ENCODE data around the gene C1QTNF2.

The C1QTNF2 gene

DNA sequence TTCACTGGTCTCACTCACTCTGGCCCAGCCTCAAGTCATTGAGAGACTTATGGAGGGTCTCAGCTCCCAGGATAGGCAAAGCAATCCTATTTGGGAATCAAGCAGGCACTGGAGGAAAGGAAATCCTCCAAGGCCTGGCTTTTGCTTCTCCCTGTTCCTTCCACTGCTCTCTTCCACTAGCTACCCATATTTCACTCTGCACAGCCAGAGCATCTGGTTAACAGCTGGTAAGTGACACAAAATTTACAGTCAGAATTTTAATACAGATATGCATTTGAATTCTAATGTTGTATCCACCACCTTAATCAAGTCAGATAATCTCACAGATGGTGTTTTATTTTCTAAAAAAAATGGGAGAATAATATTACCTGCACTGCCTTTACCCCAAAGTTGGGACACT, 868 bp upstream of the C1QTNF2 start:
- no peak for DNase-seq

DNA sequence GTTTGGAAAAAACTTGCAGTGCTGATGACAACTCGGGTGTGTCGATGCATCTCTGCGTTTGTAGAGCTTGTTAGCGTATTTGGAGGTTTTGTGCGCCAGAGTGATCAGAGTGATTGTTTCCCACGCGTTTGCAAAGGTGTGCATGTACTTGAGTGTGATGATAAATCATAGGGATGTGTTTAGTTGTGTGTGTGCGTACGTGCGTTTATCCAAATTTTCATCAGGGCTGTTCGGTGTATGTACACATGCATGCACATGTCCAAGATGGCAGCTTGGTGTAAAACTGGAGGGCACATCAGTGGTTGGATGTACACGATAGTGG, 248 bp upstream of the C1QTNF2 start:
- DNase-seq: no peak

DNA sequence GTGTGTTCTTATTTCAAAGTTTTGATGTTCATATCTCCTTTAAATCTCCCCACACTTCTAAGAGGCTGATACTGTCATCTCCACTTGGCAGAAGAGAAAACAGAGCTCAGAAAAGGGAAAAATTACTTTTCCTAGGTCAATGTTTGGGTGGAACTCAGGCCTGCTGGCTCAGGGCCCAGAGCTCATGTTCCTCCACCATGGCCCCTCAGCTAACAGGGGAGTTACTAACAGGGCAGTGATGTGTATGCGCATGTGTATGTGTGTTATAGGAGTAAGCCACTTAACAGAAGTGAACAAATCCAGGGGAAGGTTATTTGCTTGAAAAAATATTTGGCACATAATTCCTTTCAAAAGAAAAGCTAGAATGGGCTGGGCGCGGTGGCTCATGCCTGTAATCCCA, 2.5 kb downstream of the C1QTNF2 start:
- no peak for DNase-seq

DNA sequence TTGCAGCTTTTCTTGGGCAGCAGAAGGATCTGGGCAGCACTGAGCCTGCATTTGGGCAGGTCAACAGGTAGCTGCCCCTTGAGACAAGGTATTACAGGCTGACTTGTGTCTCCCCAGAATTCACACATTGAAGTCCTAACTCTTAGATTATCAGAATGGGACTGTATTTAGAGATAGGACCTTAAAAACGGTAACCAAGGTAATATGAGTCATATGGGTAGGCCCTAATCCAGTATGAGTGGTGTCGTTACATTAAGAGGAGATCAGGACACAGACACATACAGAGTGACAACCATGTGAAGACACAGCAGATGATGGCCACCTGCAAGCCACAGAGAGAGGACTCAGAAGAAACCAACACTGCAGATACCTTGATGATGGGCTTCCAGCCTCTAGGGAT, 3.2 kb downstream of the C1QTNF2 start:
- no peak for DNase-seq

DNA sequence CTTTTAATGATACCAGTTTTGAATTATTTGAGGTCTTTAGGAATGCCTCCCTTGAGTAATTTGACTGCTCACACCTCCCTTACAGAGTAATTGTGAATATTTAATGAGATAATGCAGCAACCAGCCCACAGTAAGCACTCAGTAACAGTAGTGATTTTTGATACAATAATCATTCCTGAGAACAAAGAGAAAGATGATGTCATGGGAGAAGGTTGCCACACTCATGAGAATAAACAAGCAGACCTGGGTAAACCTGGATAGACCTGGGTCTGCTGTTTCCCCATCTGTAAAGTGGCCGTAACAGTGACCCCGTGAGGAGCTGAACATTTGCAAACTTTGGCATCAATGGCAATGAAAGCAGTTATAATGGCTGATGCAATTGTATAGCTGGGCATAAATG, 4.2 kb downstream of the C1QTNF2 start:
- no peak for DNase-seq

DNA sequence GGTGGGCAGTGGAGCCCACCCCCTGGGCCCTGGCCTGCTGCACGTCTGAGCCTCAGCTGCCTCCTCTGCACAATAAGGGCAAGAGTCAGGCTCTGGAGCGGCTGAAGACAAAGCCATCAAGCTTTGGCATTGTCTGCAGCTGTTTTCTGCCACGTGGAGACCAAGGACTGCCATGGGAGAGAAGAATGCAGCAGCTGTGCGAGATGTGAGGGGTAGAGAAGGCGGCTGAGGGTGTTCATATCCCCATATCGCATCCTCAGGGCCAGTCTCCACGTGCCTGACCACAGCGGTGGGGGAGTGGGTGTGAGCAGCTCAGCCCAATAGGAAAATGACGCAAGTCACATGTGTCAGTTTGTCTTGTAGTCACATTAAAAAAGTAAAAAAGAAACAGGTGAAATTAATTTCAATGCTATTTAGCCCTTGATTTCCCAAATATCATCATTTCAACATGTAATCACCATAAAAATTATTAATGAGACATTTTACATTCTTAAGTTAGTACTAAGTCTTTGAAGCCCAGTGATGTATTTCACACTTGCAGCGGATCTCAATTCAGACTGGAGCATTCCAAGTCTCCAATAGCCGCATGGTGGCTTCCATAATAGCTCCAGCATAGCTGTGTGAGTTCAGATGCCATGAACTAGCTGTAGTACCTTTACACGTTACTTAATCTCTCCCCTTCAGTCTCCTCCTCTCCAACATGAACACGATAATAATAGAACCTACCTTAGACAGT, 6.6 kb downstream of the C1QTNF2 start:
- no peak for DNase-seq

DNA sequence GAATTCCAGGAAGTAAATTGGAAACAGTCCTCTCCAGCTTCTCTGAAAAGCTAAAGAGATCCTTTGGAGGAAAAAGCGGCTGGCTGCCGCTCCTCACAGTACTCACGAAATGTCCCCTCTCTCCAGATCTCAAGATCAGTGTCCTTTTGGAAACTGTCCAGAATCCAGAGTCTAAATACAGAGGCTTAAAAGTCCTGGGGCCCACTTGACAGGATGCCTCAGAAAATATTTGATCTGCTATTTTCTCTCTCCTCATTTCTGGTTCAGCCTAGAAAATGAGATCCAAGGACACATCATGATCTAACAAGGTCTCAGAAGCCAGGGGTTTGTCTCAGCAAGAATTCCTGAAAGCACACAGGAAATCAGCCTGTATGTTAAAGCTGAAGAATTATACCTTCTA, 7.2 kb downstream of the C1QTNF2 start:
- no peak for DNase-seq

DNA sequence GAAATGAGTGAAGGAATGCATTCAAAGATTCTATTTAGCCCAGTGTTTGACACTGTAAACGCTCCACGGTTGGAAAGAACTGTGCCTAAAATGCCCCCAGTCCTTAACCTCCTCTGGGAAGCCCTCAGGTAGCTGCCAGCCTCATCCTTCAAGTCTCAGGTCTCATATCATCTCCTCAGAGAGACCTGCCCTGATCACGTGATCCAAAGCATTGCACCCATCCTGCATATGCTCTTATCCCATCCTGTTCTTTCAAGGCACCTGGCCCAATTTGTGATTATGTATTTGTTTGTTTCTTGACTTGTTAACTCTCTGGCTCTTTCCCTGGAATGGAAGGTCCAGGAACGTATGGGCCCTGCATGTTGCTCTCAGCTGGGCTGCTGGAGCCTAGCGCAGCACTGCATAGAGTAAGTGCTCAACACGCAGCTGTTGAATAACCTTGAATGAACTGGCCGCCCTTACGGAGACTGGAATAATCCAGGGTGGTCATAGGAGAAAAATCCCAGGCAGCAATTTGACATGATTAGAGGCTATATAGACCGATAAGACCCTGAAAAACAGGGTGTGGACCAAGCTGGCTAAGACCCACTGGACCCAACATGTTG, 8.7 kb downstream of the C1QTNF2 start:
- no peak for DNase-seq

DNA sequence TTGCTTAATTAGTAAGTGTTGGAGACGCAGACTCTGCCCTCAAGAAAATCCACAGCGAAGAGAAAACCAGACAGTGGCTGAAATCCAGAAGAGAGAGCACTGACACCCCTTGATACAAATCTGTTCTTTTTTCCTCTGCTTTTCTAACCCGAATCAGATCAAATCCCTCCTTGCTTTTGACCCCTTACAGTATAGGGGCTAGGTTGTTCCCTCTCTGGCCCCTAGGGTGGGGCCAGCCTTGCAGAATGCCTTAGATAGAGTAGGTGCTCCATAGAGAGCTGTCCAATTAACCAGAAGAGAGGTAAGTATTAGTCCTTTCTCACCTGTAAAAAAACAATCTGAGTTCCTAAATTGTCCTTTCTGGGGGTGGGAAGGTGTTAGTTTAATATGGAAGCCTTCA, 10.1 kb downstream of the C1QTNF2 start:
- no peak for DNase-seq

DNA sequence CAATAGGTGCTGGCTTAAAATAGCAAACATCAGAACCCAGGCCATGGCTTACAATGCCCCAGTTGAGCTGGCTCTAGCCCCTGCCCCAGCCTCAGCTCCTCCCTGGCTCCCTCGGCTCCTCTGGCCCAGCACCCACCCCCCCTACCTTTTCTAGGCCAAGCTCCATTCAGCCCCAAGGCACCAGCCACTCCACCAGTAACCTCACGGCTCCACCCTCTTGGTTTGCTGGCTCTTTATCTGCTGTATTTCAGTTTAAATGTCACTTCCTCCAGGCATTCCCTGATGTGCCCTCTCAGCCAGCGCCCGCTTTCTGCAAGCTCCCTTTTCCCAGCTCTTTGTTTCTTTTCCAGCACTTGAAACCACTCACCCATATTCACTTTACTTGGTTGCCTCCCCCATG, 10.6 kb downstream of the C1QTNF2 start:
- DNase-seq: no peak

DNA sequence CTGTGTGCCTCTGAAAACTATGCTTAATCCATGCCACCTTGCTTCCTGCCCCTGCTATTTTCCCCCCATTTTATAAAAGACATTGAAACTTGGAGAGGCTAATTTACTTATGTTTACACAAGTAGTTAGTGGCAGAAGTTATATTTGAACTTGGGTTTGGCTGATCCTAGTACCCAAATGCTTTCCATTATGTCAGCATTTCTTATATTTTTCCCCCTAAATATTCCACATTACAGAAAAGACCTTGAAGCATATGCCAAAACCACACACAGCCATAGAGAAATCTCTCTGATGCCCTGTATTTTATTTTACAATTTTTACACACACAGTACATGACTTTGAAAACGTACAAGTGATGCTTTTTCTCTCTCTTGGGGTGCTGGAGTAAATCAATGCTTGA, 11.2 kb downstream of the C1QTNF2 start:
- no peak for DNase-seq

DNA sequence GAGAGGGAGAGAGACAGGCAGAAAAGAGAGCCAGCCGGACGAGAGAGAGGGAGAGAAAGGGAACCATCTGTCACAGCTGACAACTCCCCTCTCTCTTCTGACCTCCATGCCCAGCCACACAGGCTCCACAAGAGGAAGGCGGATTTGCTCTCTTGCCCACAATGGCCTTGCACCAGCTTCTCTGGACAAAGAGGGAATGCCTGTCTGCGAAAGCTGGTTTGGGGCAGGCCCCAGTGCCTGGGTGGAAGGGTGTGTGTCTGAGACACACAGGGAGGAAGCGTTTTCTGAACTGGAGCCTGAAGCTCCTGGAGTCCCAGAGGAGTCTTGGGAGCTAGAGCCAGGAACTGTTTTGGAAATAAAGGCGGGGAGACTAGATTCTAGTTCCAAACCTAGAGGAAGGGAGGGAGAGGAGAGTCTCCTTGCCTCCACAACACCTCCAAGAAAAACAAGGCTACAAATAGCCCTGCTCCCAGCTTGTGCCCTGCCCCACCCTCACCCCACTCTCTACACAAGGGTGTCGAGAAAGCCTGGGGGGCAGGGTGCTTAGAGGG, 12.5 kb downstream of the C1QTNF2 start:
- DNase-seq: no peak

DNA sequence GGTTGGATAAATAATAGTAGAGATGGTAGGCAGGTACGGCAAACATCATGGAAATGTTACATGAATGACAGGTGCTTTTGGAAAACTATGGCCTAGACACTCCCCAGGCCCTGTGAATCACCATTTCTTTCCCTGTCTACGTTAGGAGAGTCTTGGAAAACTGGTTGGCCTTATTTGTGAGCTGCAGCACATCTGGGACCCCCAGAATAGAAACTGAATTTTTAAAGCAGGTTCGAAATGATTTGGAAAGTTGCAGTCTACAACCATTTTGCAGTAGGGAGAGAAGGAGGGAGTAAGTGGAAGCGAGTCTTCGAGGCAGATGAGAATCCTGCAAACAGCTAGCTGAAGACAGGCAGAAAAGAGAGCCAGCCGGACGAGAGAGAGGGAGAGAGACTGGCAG, 13.0 kb downstream of the C1QTNF2 start:
- DNase-seq: no peak

DNA sequence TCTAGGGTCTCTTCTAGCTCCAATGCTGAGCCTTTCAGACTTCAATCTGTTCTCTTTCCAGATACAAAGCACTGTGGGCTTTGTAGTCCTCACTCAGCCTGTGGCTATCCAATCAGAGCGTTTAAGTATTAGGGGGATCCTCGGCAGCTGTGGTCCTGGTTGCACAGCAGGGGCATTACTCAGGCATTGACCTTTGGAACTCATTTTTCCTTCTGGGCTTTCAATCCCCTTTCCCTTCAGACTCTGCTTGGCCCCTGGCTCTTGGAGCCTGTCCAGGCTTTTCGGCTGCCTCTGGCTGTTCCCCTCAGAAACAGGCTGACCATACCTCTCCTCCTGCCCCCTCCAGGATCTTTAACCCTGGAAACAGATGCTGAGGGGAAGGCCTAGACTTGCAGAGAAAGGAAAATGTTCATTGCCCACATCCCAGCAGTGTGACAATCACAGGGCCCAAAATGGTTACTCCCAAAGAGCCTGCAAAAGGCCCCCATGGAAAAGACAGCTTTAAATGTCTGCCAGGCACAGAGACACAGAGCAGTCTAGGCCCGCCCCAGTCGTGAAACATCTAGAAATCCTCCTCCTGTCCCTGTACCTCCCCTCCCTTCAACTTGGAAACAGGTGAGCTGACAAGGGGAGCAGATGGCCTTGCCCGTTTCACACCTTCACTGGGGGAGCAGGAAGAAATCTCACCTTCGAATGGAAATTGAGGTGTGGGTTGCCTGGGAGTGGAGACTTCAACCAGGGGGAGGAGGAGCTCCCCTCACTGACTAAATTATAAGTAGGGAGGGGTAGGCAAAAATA, 13.7 kb downstream of the C1QTNF2 start:
- DNase-seq: no peak

DNA sequence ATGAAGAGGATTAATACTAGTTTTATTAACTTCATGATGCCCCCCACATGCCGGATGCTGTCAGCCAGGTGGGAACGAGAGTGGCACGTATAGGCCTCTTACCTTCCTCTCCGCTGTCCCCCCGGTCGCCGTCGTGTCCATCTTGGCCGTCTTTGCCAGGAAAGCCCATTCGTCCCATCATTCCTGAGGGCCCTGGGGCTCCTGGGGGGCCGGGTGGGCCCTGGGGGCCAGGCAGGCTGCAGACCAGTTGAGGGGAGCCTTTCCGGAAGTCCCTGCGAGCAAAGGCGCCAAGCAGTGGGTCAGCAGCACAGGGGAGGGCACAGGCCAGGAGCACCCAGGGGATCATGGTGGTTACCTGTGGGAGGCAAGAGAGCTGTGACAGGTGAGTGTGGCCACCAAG, 15.8 kb downstream of the C1QTNF2 start:
- no peak for DNase-seq

DNA sequence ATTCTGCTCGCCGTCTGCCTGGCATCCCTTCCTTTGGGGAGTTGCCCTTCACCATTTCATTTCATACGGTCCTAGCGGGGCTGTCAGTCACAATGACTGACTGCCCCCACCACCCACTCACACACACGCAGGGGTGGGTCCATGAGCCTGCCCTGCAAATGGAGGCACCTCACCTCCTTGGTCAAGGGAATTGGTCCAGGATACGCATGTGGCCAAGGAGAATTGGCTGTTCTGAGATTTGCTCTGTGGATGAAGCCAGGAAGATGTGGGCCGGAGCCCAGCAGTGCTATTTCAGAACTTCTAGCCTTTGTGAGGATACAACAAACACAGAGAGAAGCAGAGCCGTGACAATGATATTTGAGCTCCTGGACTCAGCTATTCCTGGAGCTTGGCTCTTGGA, 17.0 kb downstream of the C1QTNF2 start:
- no peak for DNase-seq

DNA sequence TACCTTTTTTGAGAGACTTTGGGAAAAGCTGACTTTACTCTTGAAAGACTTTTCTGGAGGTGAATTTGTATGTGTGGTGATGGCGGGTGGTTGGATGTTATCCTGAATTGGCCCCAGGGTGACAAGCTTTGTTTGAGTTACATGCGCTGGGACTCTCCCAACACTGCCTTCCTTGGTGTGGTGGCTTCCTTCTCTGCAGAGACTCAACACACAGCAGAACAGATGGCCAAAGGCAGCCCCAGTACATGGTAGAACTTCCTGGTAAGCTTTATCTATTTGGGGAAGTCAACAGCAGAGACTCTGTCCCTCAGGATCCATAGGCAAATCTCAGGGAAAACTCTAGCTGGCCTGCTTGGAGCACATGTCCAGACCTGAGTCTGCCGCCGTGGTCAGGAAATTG, 18.1 kb downstream of the C1QTNF2 start:
- DNase-seq: no peak

DNA sequence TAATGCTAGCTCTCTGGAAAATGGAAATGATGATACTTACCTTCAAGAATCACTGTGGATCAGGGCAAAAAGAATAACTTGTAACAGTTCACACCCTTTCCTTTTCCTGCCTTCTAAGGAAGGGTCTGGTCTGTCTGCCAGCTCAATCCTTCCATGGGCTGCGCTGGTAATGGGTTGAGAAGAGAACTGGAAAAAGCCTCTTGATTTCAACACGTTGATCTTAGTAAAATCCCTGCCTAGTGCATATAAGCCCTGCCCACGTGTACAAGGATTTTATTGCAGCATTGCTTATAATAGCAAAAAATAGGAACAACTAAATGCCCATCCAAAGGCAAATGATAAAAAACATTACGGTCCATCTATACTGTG, 20.5 kb downstream of the C1QTNF2 start:
- no peak for DNase-seq

DNA sequence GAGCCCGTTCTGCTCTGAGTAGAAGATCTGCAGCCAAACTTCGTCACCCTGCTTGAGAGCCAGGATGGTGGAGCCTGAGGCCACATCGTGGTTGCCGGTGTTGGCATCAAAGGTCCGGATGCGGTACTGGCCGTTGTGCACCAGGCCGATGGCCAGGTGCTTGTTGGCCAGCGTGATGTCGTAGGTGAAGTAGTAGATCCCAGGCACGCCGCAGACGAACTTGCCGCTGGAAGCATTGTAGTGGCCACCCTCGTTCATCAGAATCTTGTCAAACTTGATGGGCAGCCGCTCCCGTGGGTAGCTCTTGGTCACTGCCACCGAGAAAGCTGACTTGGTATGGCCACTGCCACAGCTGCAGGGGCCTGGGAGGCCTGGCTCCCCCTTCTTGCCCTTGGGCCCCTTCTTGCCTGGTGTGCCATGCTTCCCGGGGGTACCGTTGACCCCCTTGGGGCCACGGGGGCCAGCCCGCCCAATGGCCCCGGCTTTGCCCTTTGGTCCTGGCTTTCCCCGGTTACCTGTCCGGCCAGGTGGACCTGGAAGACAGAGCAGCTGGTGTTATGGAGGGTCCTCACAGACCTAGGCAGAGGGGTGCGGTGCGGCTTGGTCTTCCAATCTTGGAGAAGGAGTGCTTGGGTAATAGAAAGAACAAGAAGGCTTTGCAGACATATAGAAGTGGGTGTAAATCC, 21.0 kb downstream of the C1QTNF2 start:
- DNase-seq: no peak

DNA sequence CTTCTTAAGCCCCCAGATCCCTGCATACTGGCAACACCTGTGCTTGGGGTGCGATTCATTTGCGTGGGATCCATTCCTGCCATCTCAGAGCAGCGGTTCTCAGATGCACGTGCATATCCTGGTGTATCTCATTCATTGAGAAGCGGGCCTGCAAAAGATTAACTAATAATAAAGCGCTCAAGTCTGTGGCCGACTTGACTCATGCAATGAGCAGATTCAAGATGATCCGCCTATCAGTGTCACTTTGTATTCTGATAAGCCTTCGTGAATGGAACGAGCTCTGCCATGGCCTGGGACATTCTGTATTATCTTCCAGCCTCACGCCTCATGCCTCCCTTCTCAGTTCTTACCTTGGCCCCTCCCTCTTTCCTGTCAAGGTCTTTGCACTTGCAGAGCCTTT, 22.3 kb downstream of the C1QTNF2 start:
- DNase-seq: no peak

DNA sequence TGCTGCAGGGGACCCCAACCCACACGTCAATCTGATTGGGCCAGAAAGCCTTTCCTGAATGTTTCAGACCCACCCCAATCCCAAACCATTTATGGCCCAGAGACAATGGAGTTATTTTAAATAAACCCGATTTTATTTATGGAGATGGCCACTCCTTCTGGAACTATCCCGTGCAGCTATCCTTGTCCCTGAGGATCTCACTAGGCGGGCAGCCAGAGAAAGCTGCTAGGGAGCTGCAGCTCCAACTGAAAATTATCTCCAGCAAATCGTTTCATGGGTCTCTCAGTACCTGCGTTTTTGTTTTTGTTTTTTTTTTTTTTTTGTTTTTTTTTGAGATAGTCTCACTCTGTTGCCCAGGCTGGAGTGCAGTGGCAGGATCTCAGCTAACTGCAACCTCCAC, 23.0 kb downstream of the C1QTNF2 start:
- DNase-seq: no peak

DNA sequence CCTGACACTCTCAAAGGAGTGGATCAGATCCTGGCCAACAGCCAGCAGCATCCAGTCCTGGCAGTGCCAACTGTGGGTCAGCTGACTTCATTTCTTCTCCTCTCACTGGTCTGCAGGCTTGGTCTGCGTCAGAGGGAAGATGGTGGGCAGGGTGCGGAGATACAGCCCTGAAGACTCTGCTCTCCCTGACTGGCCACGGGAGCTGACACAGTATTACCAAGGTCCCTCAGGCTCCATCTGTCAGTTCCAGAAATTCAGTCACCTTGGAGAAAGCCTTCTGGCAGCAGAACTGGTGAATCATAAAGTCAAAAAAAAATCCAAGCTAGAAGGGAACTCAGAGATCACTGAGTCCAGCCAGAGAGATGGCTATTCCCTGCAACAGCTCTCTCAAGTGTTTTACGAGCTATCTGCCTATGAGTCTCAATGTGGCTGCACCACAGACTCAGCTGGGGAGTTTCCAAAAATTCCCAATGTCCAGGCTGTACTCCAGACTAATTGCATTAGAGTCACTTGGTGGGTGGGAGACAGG, 27.9 kb downstream of the C1QTNF2 start:
- no peak for DNase-seq

DNA sequence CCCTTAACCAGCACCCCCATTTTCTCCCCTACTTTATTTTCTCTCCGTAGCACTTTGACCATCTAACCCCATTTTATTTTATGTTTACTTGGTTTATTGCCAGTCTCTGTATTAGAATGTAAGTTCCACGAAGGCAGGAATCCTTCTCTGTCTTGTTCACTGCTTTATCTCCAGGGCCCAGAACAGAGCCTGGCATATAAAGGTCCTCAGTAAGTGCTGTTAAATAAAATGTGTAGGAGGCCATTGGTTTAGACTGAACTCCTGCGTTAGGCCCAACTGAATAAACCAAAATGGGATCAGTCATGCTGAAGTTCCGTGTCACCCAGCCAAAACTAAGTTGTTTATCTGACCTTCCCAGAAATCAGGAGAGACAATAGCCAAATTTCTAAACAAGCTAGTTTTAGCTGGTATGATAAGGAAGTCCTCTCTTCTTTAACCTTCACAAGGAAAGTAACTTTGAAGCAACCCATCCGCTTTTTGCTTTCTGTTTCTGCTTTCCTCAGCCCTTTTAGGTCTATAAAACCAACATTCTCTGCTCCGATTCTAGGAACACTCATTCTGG, 29.0 kb downstream of the C1QTNF2 start:
- no peak for DNase-seq

All from NCI-H1105 (cell line).